ENCODE measurements around the gene GAS2L2. TPM values are rescaled to one million over a fixed set of nuclear protein-coding genes. Genes with fewer than 3 reads are reported as not detected.

Gene GAS2L2
- total RNA-seq, 1 donor from 2014 or later, result not detected

DNA sequence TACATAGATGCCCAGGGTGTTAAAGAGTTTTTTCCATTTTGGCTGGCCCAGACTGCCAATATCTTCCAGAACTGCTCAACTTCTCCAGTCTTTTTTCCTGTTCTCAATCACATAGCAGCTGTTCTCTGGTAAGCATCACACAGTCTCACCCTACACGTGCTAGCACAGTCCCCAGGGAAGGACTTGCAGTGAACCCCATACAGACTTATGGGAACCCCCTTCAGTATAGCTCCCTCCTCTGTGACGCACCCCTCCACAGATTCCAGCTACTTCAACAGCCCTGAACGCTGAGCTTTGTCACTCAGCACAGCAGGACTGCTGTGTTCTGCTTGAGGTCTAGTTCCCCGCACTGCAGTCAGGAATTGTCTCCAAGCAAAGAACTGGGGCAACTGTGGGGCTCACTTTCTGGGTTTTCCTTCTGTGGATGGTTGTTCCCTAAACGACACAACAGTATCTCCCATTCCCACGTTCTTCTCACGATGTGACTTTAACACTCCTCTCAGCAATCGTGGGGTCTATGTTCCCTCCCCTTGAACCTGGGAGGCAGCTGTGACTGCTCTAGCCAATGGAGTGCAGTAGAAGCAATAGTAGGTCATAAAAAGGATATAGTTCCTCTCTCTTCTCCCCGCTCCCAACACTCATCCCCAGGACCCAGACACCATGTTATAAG, 38.8 kb upstream of the GAS2L2 start:
- DNase-seq (ENCODE audit: low spot score), result no peak
- no peak overlapping the region for H3K27ac Mint-ChIP-seq
- H3K4me3 Mint-ChIP-seq, result no peak overlapping the region
- no peaks in the 10 kb centered on the region for H3K79me2 ChIP-seq (ENCODE audit: low read depth)
- no peak overlapping the region for H3K4me2 ChIP-seq
- no peaks in the 10 kb centered on the region for H3K36me3 Mint-ChIP-seq
- peaks cover 17% of the 10 kb centered on the region for H3K4me1 Mint-ChIP-seq
- no peak overlapping the region for H3K9ac ChIP-seq
- H3F3A ChIP-seq (ENCODE audit: low read depth), result no peaks in the 10 kb centered on the region
- peaks cover 34% of the 10 kb centered on the region for H3K27me3 Mint-ChIP-seq (ENCODE audit: insufficient read depth, low read depth)
- H3K9me3 ChIP-seq (ENCODE audit: low read depth), result no peaks in the 10 kb centered on the region
- TF ChIP-seq, protein P1, sequence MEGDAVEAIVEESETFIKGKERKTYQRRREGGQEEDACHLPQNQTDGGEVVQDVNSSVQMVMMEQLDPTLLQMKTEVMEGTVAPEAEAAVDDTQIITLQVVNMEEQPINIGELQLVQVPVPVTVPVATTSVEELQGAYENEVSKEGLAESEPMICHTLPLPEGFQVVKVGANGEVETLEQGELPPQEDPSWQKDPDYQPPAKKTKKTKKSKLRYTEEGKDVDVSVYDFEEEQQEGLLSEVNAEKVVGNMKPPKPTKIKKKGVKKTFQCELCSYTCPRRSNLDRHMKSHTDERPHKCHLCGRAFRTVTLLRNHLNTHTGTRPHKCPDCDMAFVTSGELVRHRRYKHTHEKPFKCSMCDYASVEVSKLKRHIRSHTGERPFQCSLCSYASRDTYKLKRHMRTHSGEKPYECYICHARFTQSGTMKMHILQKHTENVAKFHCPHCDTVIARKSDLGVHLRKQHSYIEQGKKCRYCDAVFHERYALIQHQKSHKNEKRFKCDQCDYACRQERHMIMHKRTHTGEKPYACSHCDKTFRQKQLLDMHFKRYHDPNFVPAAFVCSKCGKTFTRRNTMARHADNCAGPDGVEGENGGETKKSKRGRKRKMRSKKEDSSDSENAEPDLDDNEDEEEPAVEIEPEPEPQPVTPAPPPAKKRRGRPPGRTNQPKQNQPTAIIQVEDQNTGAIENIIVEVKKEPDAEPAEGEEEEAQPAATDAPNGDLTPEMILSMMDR (IDR thresholded peaks at IDR 0.05), result no peak
- TF ChIP-seq EZH2 (IDR thresholded peaks at IDR 0.05) (no peak), EZH2phosphoT487 (IDR thresholded peaks at IDR 0.05) (no peak)
- no peak overlapping the region for H2AFZ ChIP-seq (replicated peaks)
- no peaks in the 10 kb centered on the region for H3K36me3 ChIP-seq
- H3K27ac ChIP-seq, result no peak overlapping the region
- H4K20me1 ChIP-seq (ENCODE audit: low read depth), result peaks cover 10% of the 10 kb centered on the region
- H3K9me3 Mint-ChIP-seq, result no peaks in the 10 kb centered on the region
- no peaks in the 10 kb centered on the region for H3K4me1 ChIP-seq
- H3K27me3 ChIP-seq, result peaks cover 81% of the 10 kb centered on the region
- no peak overlapping the region for H3K4me3 ChIP-seq

DNA sequence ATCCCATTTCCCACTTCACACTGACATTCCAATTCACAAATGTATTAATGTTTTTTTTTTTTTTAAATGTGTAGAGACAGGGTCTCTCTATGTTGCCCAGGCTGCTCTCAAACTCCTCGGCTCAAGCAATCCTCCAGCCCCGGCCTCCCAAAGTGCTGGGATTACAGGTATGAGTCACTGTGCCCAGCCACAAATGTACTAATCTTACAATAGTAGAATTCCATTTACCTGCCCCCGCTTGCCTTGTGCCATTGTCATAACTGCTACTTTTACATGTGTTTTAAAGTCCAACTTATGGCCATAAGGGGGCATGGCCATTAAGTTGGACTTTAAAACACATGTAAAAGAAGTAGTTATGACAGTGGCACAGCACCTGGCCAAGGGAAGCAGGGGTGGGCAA, 37.8 kb upstream of the GAS2L2 start:
- no peaks in the 10 kb centered on the region for H3K9me3 Mint-ChIP-seq
- no peaks in the 10 kb centered on the region for H3K4me1 ChIP-seq
- H3K4me2 ChIP-seq, result no peak overlapping the region
- H4K20me1 ChIP-seq (ENCODE audit: low read depth), result peaks cover 10% of the 10 kb centered on the region
- H3K9ac ChIP-seq, result no peak overlapping the region
- H3K27me3 Mint-ChIP-seq (ENCODE audit: insufficient read depth, low read depth), result peaks cover 28% of the 10 kb centered on the region
- H3K4me3 Mint-ChIP-seq, result no peak overlapping the region
- no peak overlapping the region for H3K4me3 ChIP-seq
- H3K27ac Mint-ChIP-seq, result no peak overlapping the region
- H3K36me3 Mint-ChIP-seq, result no peaks in the 10 kb centered on the region
- H3K36me3 ChIP-seq, result no peaks in the 10 kb centered on the region
- DNase-seq (ENCODE audit: low spot score), result no peak
- no peak overlapping the region for H3K27ac ChIP-seq
- H3K4me1 Mint-ChIP-seq, result peaks cover 15% of the 10 kb centered on the region
- no peaks in the 10 kb centered on the region for H3K79me2 ChIP-seq (ENCODE audit: low read depth)
- TF ChIP-seq EZH2 (IDR thresholded peaks at IDR 0.05), result no peak
- TF ChIP-seq EZH2phosphoT487 (IDR thresholded peaks at IDR 0.05), result no peak
- TF ChIP-seq, protein P1 (IDR thresholded peaks at IDR 0.05), result no peak
- H2AFZ ChIP-seq (replicated peaks), result no peak overlapping the region
- H3K9me3 ChIP-seq (ENCODE audit: low read depth), result no peaks in the 10 kb centered on the region
- H3K27me3 ChIP-seq, result peaks cover 71% of the 10 kb centered on the region
- H3F3A ChIP-seq (ENCODE audit: low read depth), result no peaks in the 10 kb centered on the region

DNA sequence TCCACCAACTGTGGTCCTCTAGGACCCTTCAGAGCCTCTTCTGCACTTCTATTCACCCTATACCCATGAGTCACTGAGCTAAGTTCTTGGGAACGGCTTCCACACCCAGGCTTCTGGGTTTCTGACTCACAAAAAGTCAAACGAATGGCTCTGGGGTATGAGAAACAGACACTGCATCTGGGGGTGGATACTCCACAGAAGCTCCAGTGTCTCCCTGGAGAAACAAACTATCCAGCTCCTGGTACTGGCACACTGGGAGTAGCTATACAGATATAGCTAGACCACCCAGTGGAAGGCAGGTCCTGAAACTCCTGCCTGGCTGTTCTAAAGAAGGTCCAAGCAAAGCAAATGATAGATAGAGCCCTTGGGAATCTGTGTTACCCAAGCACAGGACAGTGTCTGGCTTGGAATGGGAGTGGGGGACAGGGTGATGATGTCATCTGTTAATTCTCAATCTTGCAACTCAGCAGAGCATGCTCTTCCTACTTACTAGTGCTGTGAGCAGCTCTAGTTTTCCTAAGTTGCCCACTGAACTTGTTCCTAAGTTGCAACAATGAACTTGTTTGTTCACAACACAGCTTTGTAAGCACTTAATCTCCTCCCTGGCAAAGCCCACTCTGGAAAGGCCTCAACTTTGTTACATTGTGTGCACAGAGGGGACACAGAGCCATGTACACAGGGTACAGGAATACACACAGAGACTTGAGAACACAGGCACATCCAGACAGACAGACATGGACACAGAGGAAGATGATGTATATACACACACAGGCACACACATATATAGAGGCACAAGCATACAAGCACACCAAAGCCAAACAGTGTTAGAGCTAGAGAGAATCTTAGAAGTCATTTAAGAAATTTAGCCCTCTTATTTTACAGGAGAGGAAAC, 35.7 kb upstream of the GAS2L2 start:
- TF ChIP-seq EZH2phosphoT487 (IDR thresholded peaks at IDR 0.05) (no peak), EZH2 (IDR thresholded peaks at IDR 0.05) (no peak)
- TF ChIP-seq, protein P1 (IDR thresholded peaks at IDR 0.05), result no peak
- no peak overlapping the region for H3K4me2 ChIP-seq
- H3K27me3 ChIP-seq, result peaks cover 50% of the 10 kb centered on the region
- Mint-ChIP-seq H3K27me3 (ENCODE audit: insufficient read depth, low read depth) (peaks cover 13% of the 10 kb centered on the region), H3K36me3 (no peaks in the 10 kb centered on the region), H3K27ac (no peak overlapping the region), H3K9me3 (no peaks in the 10 kb centered on the region), H3K4me3 (no peak overlapping the region), H3K4me1 (peaks cover 12% of the 10 kb centered on the region)
- H2AFZ ChIP-seq (replicated peaks), result no peak overlapping the region
- H3K9me3 ChIP-seq (ENCODE audit: low read depth), result no peaks in the 10 kb centered on the region
- H3K9ac ChIP-seq, result no peak overlapping the region
- no peak overlapping the region for H3K4me3 ChIP-seq
- DNase-seq (ENCODE audit: low spot score), result no peak
- no peaks in the 10 kb centered on the region for H3F3A ChIP-seq (ENCODE audit: low read depth)
- no peaks in the 10 kb centered on the region for H3K4me1 ChIP-seq
- no peaks in the 10 kb centered on the region for H3K36me3 ChIP-seq
- H4K20me1 ChIP-seq (ENCODE audit: low read depth), result no peaks in the 10 kb centered on the region
- no peaks in the 10 kb centered on the region for H3K79me2 ChIP-seq (ENCODE audit: low read depth)
- H3K27ac ChIP-seq, result no peak overlapping the region

All from neural progenitor cell (in vitro differentiated cells).